GM23248 (cell line): Measurements from ENCODE around the gene NDUFC1. TPM values are rescaled to one million over a fixed set of nuclear protein-coding genes. Genes with fewer than 3 reads are reported as not detected.

ENCODE experiments used
- DNase-seq: peaks from one replicate; pipeline ENCODE4 v3.0.0-alpha.2; 2015
- H2AFZ ChIP-seq: fragments of 200-600 bp; sonication (generic); 2 replicates; pipeline ENCODE4 v1.6.1; 2016; ENCODE audit warnings: antibody characterized with exemption
- H3F3A ChIP-seq: fragments of 200-600 bp; sonication (generic); 2 replicates; pipeline ENCODE4 v1.6.1; 2016; ENCODE audit warnings: mild to moderate bottlenecking, antibody characterized with exemption, mixed run types; ENCODE audit not compliant: insufficient read depth
- H3K27ac ChIP-seq: fragments of 200-600 bp; sonication (generic); 2 replicates; pipeline ENCODE4 v1.5.1; 2016; ENCODE audit warnings: mild to moderate bottlenecking
- H3K27me3 ChIP-seq: fragments of 200-600 bp; sonication (generic); replicated peaks from 2 replicates; pipeline ENCODE4 v1.6.1; 2016; ENCODE audit warnings: mild to moderate bottlenecking; ENCODE audit not compliant: insufficient read depth
- H3K36me3 ChIP-seq: fragments of 200-600 bp; sonication (generic); 2 replicates; pipeline ENCODE4 v1.6.1; 2016; ENCODE audit warnings: low read depth, mild to moderate bottlenecking
- H3K4me1 ChIP-seq: fragments of 200-600 bp; sonication (generic); 2 replicates; pipeline ENCODE4 v1.6.1; 2016; ENCODE audit warnings: mild to moderate bottlenecking; ENCODE audit not compliant: insufficient read depth
- H3K4me2 ChIP-seq: fragments of 200-600 bp; sonication (generic); one replicate; pipeline ENCODE4 v1.6.1; 2016; ENCODE audit warnings: mild to moderate bottlenecking; ENCODE audit not compliant: unreplicated experiment
- H3K4me3 ChIP-seq: fragments of 200-600 bp; sonication (generic); 2 replicates; pipeline ENCODE4 v1.5.1; 2016; ENCODE audit warnings: mild to moderate bottlenecking
- H3K79me2 ChIP-seq: fragments of 200-600 bp; sonication (generic); 2 replicates; pipeline ENCODE4 v1.6.1; 2016; ENCODE audit warnings: mild to moderate bottlenecking; ENCODE audit not compliant: insufficient read depth
- H3K9ac ChIP-seq: fragments of 200-600 bp; sonication (generic); 2 replicates; pipeline ENCODE4 v1.6.1; 2016; ENCODE audit warnings: mild to moderate bottlenecking
- H3K9me2 ChIP-seq: fragments of 200-600 bp; sonication (generic); 2 replicates; pipeline ENCODE4 v1.6.1; 2016; ENCODE audit warnings: mixed run types, mild to moderate bottlenecking, moderate library complexity; ENCODE audit not compliant: insufficient read depth
- H3K9me3 ChIP-seq: fragments of 200-600 bp; sonication (generic); one replicate; pipeline ENCODE4 v1.6.1; 2017; ENCODE audit warnings: low read depth
- H4K20me1 ChIP-seq: fragments of 200-600 bp; sonication (generic); 2 replicates; pipeline ENCODE4 v1.6.0; 2016; ENCODE audit not compliant: insufficient read depth
- EZH2 ChIP-seq: fragments of 200-600 bp; sonication (generic); IDR thresholded peaks from 2 replicates; pipeline ENCODE4 v1.6.1; 2018; ENCODE audit warnings: antibody characterized with exemption, mild to moderate bottlenecking; ENCODE audit not compliant: insufficient read depth, poor library complexity, severe bottlenecking
- EZH2phosphoT487 ChIP-seq: fragments of 200-600 bp; sonication (generic); IDR thresholded peaks from 2 replicates; pipeline ENCODE4 v1.6.1; 2018; ENCODE audit warnings: antibody characterized with exemption, moderate library complexity, mild to moderate bottlenecking, low read depth; ENCODE audit not compliant: insufficient read depth
- WGBS, 2 experiments: methylation state at CpG; one replicate each; pipeline ENCODE4 v1.1.6; 2015 to 2017; ENCODE audit warnings: low lambda C conversion rate in 2 of 2, low coverage in 1 of 2; ENCODE audit errors: missing lambda C conversion rate in 2 of 2; 5-methylcytosine and 5-hydroxymethylcytosine counted together
- in situ Hi-C: fragments of 300-500 bp; cut with MboI; formaldehyde crosslinking; loops from 2 replicates; pipeline ENCODE4 v1.15.0; 2020
- polyA plus RNA-seq: library from polyadenylated mRNA; unstranded; fragments of >200 nt; fragmentation: Nextera tagmentation; extraction: Ambion mirVana; gene quantifications from 2 replicates; pipeline ENCODE4 v1.2.1, GENCODE V29; 2016
- total RNA-seq: library from RNA; depleted of rRNA; stranded (reverse); fragments of >200 nt; shearing (Covaris generic); gene quantifications from 2 replicates; pipeline ENCODE4 v1.2.3, GENCODE V29; 2014

The NDUFC1 gene
- total and polyA plus RNA-seq, 2 experiments from 2014 or later, result 38.0 to 222 TPM

DNA sequence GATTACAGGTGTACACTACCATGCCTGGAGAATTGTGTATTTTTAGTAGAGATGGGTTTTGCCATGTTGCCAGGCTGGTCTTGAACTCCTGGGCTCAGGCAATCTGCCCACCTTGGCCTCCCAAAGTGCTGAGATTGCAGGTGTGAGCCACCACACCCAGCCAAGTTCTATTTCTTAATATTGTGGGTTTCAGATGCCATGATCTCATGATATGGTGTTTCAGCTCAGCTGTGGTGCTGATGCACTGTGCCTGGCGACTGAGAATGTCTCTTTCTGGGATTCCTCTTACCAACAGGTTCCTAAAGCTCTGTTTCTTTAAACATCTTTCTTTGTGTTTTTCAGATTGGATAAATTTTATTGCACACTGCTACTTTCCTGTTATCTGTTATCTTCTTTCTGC, 17.3 kb upstream of the NDUFC1 start:
- peaks cover 4% of the 10 kb centered on the region; the same call in 1 of the 2 replicates for H3K4me1 ChIP-seq
- TF ChIP-seq EZH2, result no peak
- H3K4me3 ChIP-seq, result no peak overlapping the region
- H4K20me1 ChIP-seq, result peaks cover 7% of the 10 kb centered on the region; the same call in 1 of the 2 replicates
- no peaks in the 10 kb centered on the region for H3F3A ChIP-seq
- H3K9me2 ChIP-seq, result no peaks in the 10 kb centered on the region
- no peaks in the 10 kb centered on the region for H3K9me3 ChIP-seq
- in situ Hi-C loops, result no loop called here
- H3K27ac ChIP-seq, result no peak overlapping the region
- no peak for DNase-seq
- no peak overlapping the region for H2AFZ ChIP-seq
- no peaks in the 10 kb centered on the region for H3K36me3 ChIP-seq
- no peak overlapping the region for H3K9ac ChIP-seq
- H3K27me3 ChIP-seq, result no peaks in the 10 kb centered on the region
- H3K4me2 ChIP-seq, result no peak overlapping the region
- H3K79me2 ChIP-seq, result peaks cover 100% of the 10 kb centered on the region
- 87 to 91% methylated on average over 1 of the region's 1 CpG for WGBS, 2 experiments

DNA sequence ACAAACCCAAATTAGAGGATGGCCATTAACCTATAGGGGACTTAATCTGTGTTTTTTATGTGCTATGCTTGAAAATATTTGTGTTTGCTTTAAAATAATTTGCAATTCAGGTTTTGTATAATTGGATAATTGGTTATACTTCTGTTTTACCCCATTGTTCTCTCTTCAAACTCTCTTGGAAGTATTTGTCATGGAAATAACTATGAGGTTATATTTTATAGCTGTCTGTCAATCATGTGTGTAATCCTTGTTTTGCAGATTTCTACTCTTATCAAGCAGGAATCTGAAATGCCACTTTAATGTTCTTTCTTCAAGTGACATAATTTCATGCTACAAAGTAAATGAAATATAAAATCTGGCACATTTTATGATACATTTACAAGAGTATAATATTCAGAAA, 15.4 kb upstream of the NDUFC1 start:
- TF ChIP-seq EZH2 (no peak), EZH2phosphoT487 (no peak)
- H3K9ac ChIP-seq, result no peak overlapping the region
- 0 out of 2 replicates have a peak, but pooled peaks cover 4% of the 10 kb centered on the region for H3K4me1 ChIP-seq
- H3K27ac ChIP-seq, result no peak overlapping the region
- no peak overlapping the region for H2AFZ ChIP-seq
- H3K4me3 ChIP-seq, result no peak overlapping the region
- in situ Hi-C loops, result no loop called here
- H3K79me2 ChIP-seq, result peaks cover 100% of the 10 kb centered on the region
- H3F3A ChIP-seq, result peaks cover 2% of the 10 kb centered on the region; the same call in 1 of the 2 replicates
- no peaks in the 10 kb centered on the region for H3K9me2 ChIP-seq
- no peaks in the 10 kb centered on the region for H3K9me3 ChIP-seq
- no peak overlapping the region for H3K4me2 ChIP-seq
- H3K36me3 ChIP-seq, result no peaks in the 10 kb centered on the region
- DNase-seq, result no peak
- peaks cover 7% of the 10 kb centered on the region; the same call in 1 of the 2 replicates for H4K20me1 ChIP-seq
- no peaks in the 10 kb centered on the region for H3K27me3 ChIP-seq

DNA sequence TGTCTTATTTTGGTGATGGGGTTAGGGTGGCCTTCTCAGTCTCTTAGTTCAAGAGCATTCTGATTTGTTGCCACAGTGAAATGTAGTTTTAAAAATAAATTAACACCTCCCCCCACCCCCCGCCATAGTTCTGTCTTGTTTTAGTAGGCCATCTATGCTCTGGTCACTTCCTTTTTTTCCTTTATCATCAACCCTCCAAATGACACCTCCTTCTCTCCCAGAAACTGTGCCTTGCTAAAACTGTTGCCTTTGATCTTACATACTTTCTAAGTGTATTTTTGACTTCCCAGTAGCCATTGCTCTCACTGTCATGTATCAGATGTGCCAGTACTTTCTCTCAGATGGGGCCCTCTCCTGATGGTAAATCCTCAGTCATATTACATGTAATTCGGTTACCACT, 14.5 kb upstream of the NDUFC1 start:
- H3K27me3 ChIP-seq, result no peaks in the 10 kb centered on the region
- H3K9me2 ChIP-seq, result no peaks in the 10 kb centered on the region
- H2AFZ ChIP-seq, result no peak overlapping the region
- H3K4me3 ChIP-seq, result no peak overlapping the region
- in situ Hi-C loops, result no loop called here
- 98 to 100% methylated on average over 2 of the region's 2 CpGs for WGBS, 2 experiments
- H4K20me1 ChIP-seq, result peaks cover 7% of the 10 kb centered on the region; the same call in 1 of the 2 replicates
- H3K9ac ChIP-seq, result no peak overlapping the region
- H3K79me2 ChIP-seq, result peaks cover 100% of the 10 kb centered on the region
- H3K36me3 ChIP-seq, result no peaks in the 10 kb centered on the region
- peaks cover 7% of the 10 kb centered on the region; the same call in 1 of the 2 replicates for H3F3A ChIP-seq
- TF ChIP-seq EZH2phosphoT487 (no peak), EZH2 (no peak)
- no peaks in the 10 kb centered on the region for H3K9me3 ChIP-seq
- H3K4me1 ChIP-seq, result peaks cover 12% of the 10 kb centered on the region
- DNase-seq, result no peak
- H3K27ac ChIP-seq, result no peak overlapping the region
- no peak overlapping the region for H3K4me2 ChIP-seq

DNA sequence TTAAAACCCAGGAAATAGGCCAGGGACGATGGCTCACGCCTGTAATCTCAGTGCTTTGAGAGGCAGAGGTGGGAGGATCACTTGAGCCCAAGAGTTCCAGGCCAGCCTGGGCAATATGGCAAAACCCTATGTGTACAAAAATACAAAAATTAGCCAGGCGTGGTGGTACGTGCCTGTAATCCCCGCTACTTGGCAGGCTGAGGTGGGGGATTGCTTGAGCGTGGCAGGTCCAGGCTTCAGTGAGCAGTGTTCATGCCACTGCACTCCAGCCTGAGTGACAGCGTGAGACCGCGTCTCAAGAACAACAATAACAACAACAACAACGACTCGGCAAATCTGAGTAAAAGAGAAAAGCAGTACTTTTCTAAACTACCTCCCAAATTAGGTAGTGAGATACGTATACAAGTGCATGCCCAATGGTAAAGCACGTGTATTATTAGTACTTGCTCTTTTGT, 13.0 kb upstream of the NDUFC1 start:
- H3K9ac ChIP-seq, result no peak overlapping the region
- no peak for DNase-seq
- no peaks in the 10 kb centered on the region for H3K9me3 ChIP-seq
- no peaks in the 10 kb centered on the region for H3K36me3 ChIP-seq
- peaks cover 12% of the 10 kb centered on the region for H3K4me1 ChIP-seq
- peaks cover 13% of the 10 kb centered on the region; the same call in 1 of the 2 replicates for H4K20me1 ChIP-seq
- no peak overlapping the region for H3K4me2 ChIP-seq
- H3K79me2 ChIP-seq, result peaks cover 100% of the 10 kb centered on the region
- no peak overlapping the region for H2AFZ ChIP-seq
- H3K27me3 ChIP-seq, result no peaks in the 10 kb centered on the region
- H3K9me2 ChIP-seq, result no peaks in the 10 kb centered on the region
- in situ Hi-C loops, result no loop called here
- no peak for TF ChIP-seq EZH2
- WGBS, 2 experiments, result 94 to 97% methylated on average over 13 of the region's 13 CpGs
- peaks cover 7% of the 10 kb centered on the region; the same call in 1 of the 2 replicates for H3F3A ChIP-seq
- no peak overlapping the region for H3K27ac ChIP-seq
- no peak overlapping the region; the same call in 1 of the 2 replicates for H3K4me3 ChIP-seq
